ENCODE measurements around the gene ATP2B2. TPM values are rescaled to one million over a fixed set of nuclear protein-coding genes. Genes with fewer than 3 reads are reported as not detected.

ATP2B2 gene
- total RNA-seq, 1 donor from 2014 or later: not detected

- peaks cover 12% of the 10 kb centered on the region for H3K4me1 Mint-ChIP-seq (ENCODE audit: low read depth)
- intact Hi-C loops (cut with micrococcal nuclease): no loop called here
Measured at GRCh38 chr3:10394491-10395025, 110.8 kb downstream of the ATP2B2 start.

GRCh38 chr3:10393514-10393913 lies 111.9 kb downstream of the ATP2B2 start:
- no peaks in the 10 kb centered on the region for H3K36me3 Mint-ChIP-seq (ENCODE audit: low read depth)
- intact Hi-C loops (cut with micrococcal nuclease): no loop called here
- no peaks in the 10 kb centered on the region for H3K27me3 Mint-ChIP-seq (ENCODE audit: insufficient read depth)
- DNase-seq (ENCODE audit: low spot score): no peak
- no peak overlapping the region for H3K4me3 Mint-ChIP-seq
- no peak overlapping the region for H3K27ac Mint-ChIP-seq
- no peaks in the 10 kb centered on the region for H3K9me3 Mint-ChIP-seq
- H3K4me1 Mint-ChIP-seq (ENCODE audit: low read depth): peaks cover 12% of the 10 kb centered on the region

More at GRCh38 chr3:10394491-10395025, 110.8 kb downstream of the ATP2B2 start:
- Mint-ChIP-seq H3K27me3 (ENCODE audit: insufficient read depth) (peaks cover 4% of the 10 kb centered on the region), H3K9me3 (no peaks in the 10 kb centered on the region), H3K4me3 (no peak overlapping the region), H3K36me3 (ENCODE audit: low read depth) (no peaks in the 10 kb centered on the region), H3K27ac (no peak overlapping the region)
- DNase-seq (ENCODE audit: low spot score): no peak

DNA sequence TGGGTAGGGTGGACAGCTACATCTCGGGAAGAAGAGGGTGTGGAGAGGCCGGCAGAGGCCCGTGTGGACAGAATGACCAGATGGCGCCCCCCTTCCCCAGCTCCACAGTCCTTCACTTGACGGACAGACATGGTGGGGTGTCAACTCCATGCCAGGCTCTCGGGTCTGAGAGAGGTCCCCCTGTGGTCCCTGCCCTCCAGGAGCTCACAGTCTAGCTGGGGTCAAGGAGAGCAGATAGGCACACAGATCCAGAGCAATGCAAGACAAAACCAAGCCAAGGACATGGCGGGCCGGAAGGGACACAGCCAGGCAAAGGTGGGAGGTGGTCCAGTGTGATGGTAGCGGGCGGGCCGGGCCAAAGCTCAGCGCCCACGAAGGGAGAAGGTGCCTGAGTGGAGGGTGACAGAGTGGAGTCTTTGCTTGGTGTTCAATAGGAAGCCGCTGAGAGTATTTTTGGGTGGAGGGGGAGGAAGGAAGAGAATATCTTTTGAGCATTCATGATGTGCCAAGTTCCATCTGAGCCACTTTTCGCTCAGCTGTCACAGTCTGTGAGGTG lies 112.4 kb downstream of the ATP2B2 start:
- H3K4me1 Mint-ChIP-seq (ENCODE audit: low read depth): peaks cover 12% of the 10 kb centered on the region
- intact Hi-C loops (cut with micrococcal nuclease): no loop called here
- no peaks in the 10 kb centered on the region for H3K27me3 Mint-ChIP-seq (ENCODE audit: insufficient read depth)
- no peaks in the 10 kb centered on the region for H3K9me3 Mint-ChIP-seq
- no peak overlapping the region for H3K4me3 Mint-ChIP-seq
- DNase-seq (ENCODE audit: low spot score): no peak
- H3K27ac Mint-ChIP-seq: no peak overlapping the region
- H3K36me3 Mint-ChIP-seq (ENCODE audit: low read depth): no peaks in the 10 kb centered on the region

DNA sequence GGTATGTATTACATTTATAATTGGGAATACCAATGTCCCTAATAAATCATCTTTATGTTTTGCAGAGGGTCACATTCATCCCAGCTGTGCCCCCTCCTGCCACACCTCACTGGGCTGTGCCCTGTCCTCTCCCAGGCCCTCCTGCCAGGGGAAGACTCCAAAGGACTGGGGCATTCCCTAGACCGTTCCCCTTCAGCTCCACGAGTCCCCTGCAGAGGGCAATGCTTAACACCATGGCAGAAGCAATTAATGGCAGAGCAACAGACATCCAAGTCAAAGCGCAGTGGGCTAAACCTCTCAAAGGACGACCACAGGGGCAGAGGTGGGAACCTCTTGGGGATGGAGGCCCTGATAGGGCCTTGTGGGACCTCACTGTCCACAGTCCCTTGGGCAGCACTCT lies 113.1 kb downstream of the ATP2B2 start:
- intact Hi-C loops (cut with micrococcal nuclease): no loop called here
- Mint-ChIP-seq H3K4me1 (ENCODE audit: low read depth) (peaks cover 12% of the 10 kb centered on the region), H3K36me3 (ENCODE audit: low read depth) (no peaks in the 10 kb centered on the region), H3K9me3 (no peaks in the 10 kb centered on the region), H3K27ac (no peak overlapping the region), H3K27me3 (ENCODE audit: insufficient read depth) (no peaks in the 10 kb centered on the region), H3K4me3 (no peak overlapping the region)
- DNase-seq (ENCODE audit: low spot score): no peak

GRCh38 chr3:10391391-10391790 lies 114.0 kb downstream of the ATP2B2 start:
- no peak overlapping the region for H3K27ac Mint-ChIP-seq
- H3K36me3 Mint-ChIP-seq (ENCODE audit: low read depth): no peaks in the 10 kb centered on the region
- no peaks in the 10 kb centered on the region for H3K9me3 Mint-ChIP-seq
- DNase-seq (ENCODE audit: low spot score): no peak
- H3K4me3 Mint-ChIP-seq: no peak overlapping the region
- H3K4me1 Mint-ChIP-seq (ENCODE audit: low read depth): peaks cover 12% of the 10 kb centered on the region
- intact Hi-C loops (cut with micrococcal nuclease): no loop called here
- H3K27me3 Mint-ChIP-seq (ENCODE audit: insufficient read depth): no peaks in the 10 kb centered on the region

DNA sequence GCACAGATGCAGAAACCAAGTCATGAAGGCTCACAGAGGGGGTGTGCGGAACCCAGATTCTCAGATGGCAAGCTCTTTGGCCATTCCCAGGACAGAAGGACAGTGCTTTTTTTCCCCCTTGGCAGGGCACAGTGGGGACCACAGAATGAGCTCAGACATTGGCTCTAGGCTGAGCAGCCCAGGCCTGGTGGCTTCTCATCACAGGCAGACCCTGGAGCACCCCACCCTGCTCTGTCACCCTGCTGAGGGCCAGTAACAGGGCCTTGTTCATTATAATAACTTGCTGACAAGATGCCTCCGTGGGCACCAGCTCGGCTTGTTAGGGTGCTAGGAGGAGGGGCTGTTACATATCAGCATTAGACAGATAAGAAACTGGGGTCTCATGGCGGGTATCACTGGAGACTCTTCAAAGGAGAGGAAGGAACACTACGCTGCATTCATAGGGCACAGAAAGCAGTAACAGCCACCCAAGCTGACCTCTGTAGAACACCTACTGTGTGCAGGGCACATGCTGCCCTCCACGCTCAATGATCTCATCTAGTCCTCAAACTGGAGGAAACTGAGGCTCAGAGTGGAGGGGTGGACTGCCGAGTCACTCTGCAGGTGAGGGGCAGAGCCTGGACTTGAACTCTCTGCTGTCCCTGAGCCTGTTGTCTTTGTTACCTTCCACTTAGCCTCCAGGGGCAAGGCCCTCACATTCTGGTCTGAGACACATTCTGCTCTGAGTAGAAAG lies 114.6 kb downstream of the ATP2B2 start:
- DNase-seq (ENCODE audit: low spot score): no peak
- intact Hi-C loops (cut with micrococcal nuclease): no loop called here
- Mint-ChIP-seq H3K36me3 (ENCODE audit: low read depth) (no peaks in the 10 kb centered on the region), H3K4me3 (no peak overlapping the region), H3K27ac (no peak overlapping the region), H3K4me1 (ENCODE audit: low read depth) (peaks cover 10% of the 10 kb centered on the region), H3K9me3 (no peaks in the 10 kb centered on the region), H3K27me3 (ENCODE audit: insufficient read depth) (no peaks in the 10 kb centered on the region)

- DNase-seq (ENCODE audit: low spot score): no peak
- Mint-ChIP-seq H3K4me1 (ENCODE audit: low read depth) (peaks cover 2% of the 10 kb centered on the region), H3K4me3 (no peak overlapping the region), H3K36me3 (ENCODE audit: low read depth) (no peaks in the 10 kb centered on the region), H3K27me3 (ENCODE audit: insufficient read depth) (peaks cover 4% of the 10 kb centered on the region), H3K27ac (no peak overlapping the region), H3K9me3 (no peaks in the 10 kb centered on the region)
- intact Hi-C loops (cut with micrococcal nuclease): no loop called here
Measured at GRCh38 chr3:10389995-10390394, 115.4 kb downstream of the ATP2B2 start.

GRCh38 chr3:10389339-10389738 lies 116.0 kb downstream of the ATP2B2 start:
- Mint-ChIP-seq H3K4me3 (no peak overlapping the region), H3K27ac (no peak overlapping the region), H3K4me1 (ENCODE audit: low read depth) (no peaks in the 10 kb centered on the region), H3K9me3 (no peaks in the 10 kb centered on the region), H3K36me3 (ENCODE audit: low read depth) (no peaks in the 10 kb centered on the region), H3K27me3 (ENCODE audit: insufficient read depth) (peaks cover 4% of the 10 kb centered on the region)
- DNase-seq (ENCODE audit: low spot score): no peak
- intact Hi-C loops (cut with micrococcal nuclease): no loop called here

GRCh38 chr3:10387881-10388609 lies 117.3 kb downstream of the ATP2B2 start:
- Mint-ChIP-seq H3K4me3 (no peak overlapping the region), H3K27me3 (ENCODE audit: insufficient read depth) (peaks cover 4% of the 10 kb centered on the region), H3K36me3 (ENCODE audit: low read depth) (no peaks in the 10 kb centered on the region), H3K9me3 (no peaks in the 10 kb centered on the region), H3K4me1 (ENCODE audit: low read depth) (no peaks in the 10 kb centered on the region), H3K27ac (no peak overlapping the region)
- DNase-seq (ENCODE audit: low spot score): no peak
- intact Hi-C loops (cut with micrococcal nuclease): no loop called here

DNA sequence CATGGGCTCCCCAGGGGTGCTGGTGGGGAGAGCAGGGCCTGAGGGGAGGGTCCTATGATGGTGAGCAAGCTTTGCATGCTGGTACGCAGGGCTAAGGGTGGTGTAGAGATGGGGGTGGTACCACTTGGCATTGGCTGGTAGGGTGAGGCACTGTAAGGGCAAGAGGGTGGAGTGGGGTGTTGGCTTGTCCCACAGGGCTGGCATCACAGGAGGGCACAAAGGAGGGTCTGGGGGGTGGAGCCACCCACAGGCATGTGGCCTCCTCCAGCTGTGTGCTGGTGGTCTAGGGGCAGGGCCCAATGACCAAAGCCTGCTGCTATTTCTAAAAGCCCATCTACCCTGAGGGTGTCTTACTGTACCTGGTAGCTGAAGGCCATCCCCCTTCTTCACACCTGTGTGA lies 119.3 kb downstream of the ATP2B2 start:
- Mint-ChIP-seq H3K4me1 (ENCODE audit: low read depth) (no peaks in the 10 kb centered on the region), H3K4me3 (no peak overlapping the region)

GRCh38 chr3:10384541-10385360 lies 120.6 kb downstream of the ATP2B2 start:
- DNase-seq (ENCODE audit: low spot score): no peak
- H3K27ac Mint-ChIP-seq: no peak overlapping the region
- no peaks in the 10 kb centered on the region for H3K9me3 Mint-ChIP-seq
- H3K4me1 Mint-ChIP-seq (ENCODE audit: low read depth): no peaks in the 10 kb centered on the region
- intact Hi-C loops (cut with micrococcal nuclease): no loop called here
- no peaks in the 10 kb centered on the region for H3K36me3 Mint-ChIP-seq (ENCODE audit: low read depth)
- no peak overlapping the region for H3K4me3 Mint-ChIP-seq
- peaks cover 4% of the 10 kb centered on the region for H3K27me3 Mint-ChIP-seq (ENCODE audit: insufficient read depth)

More for the DNA sequence above, 119.3 kb downstream of the ATP2B2 start:
- intact Hi-C loops (cut with micrococcal nuclease): no loop called here
- DNase-seq (ENCODE audit: low spot score): no peak
- Mint-ChIP-seq H3K36me3 (ENCODE audit: low read depth) (no peaks in the 10 kb centered on the region), H3K27ac (no peak overlapping the region), H3K27me3 (ENCODE audit: insufficient read depth) (peaks cover 4% of the 10 kb centered on the region), H3K9me3 (no peaks in the 10 kb centered on the region)

- Mint-ChIP-seq H3K27ac (no peak overlapping the region), H3K36me3 (ENCODE audit: low read depth) (no peaks in the 10 kb centered on the region), H3K9me3 (no peaks in the 10 kb centered on the region), H3K4me3 (no peak overlapping the region), H3K27me3 (ENCODE audit: insufficient read depth) (peaks cover 4% of the 10 kb centered on the region), H3K4me1 (ENCODE audit: low read depth) (no peaks in the 10 kb centered on the region)
- no peak for DNase-seq (ENCODE audit: low spot score)
- intact Hi-C loops (cut with micrococcal nuclease): no loop called here
Measured at GRCh38 chr3:10383850-10384248, 121.5 kb downstream of the ATP2B2 start.

All from activated T-helper 1 cell treated with anti-CD3 and anti-CD28 coated beads, Interleukin-12 subunit alpha, Interleukin-12 subunit beta, Interleukin-2, Interleukin-4 antibody, amounts not matched to agents 30 ng/mL and 10 ng/mL and 1 ng/mL, durations not matched to agents 14 hours and 24 hours and 36 hours (primary cell).